ENCODE measurements around the gene DTX3. TPM values are rescaled to one million over a fixed set of nuclear protein-coding genes. Genes with fewer than 3 reads are reported as not detected.

Gene DTX3
- total RNA-seq, 1 experiment from 2014 or later: 0.37 TPM

DNA sequence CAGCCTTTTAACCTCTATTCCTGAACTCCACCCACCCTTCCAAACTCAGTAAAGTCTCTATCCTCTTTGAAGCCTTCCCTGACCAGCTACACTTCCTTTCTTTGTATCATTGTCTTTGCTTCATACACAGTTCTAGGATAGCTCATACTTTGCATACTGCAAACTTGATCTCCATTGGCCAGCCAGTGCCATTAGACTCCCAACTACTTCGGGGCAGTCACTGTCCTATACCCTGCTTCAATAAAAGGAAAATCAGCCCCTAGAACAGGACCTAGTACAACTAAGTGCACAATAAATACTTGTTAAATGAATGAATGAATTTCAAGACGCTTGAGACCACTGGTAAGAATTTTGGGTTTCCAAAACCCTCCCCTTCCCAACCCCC lies 14.2 kb upstream of the DTX3 start:
- H3K9ac ChIP-seq (ENCODE audit: low read length): peak overlapping the region; percentile 81
- peaks cover 6 to 18% of the 10 kb centered on the region in 2 experiments; a peak in 3 of 4 replicates for H3K4me1 ChIP-seq (ENCODE audit: control insufficient read depth in 1 of 2, insufficient read depth in 2 of 2, low read length in 2 of 2)
- H2AFZ ChIP-seq (ENCODE audit: low read depth, low read length, poor library complexity, severe bottlenecking): peak overlapping the region; percentile 66
- ChIA-PET CTCF (no interaction called here), POLR2A (interaction anchor here (0.7 kb wide), 1 partner anchor 44 kb away, joined by 4 read pairs; the partner anchor contains the start of gene DCTN2), RAD21 (ENCODE audit: low non-redundant PET in 1 of 2, low total read pairs in 2 of 2, uncharacterized antibody in 2 of 2, unreplicated experiment in 2 of 2) (no interaction called here)
- ATAC-seq (peak; percentile 23), DNase-seq (ENCODE audit: low read depth, low spot score) (no peak)
- no peaks in the 10 kb centered on the region for H3K9me3 ChIP-seq (ENCODE audit: control insufficient read depth in 1 of 2, insufficient read depth in 1 of 2, low read depth in 1 of 2, low read length in 2 of 2)
- peaks cover 14% of the 10 kb centered on the region for H3K79me2 ChIP-seq (ENCODE audit: insufficient read depth, low read length)
- H3K27me3 ChIP-seq (ENCODE audit: insufficient read depth, low read length): no peaks in the 10 kb centered on the region
- H3K9me2 ChIP-seq (ENCODE audit: insufficient read depth): no peaks in the 10 kb centered on the region
- peak overlapping the region; percentile 42 for H3K27ac ChIP-seq (ENCODE audit: low read depth, low read length)
- H3K36me3 ChIP-seq (ENCODE audit: control insufficient read depth in 1 of 2, insufficient read depth in 2 of 2, low read length in 2 of 2): peaks cover 0 to 5% of the 10 kb centered on the region in 2 experiments; a peak in 2 of 4 replicates
- intact Hi-C loops (cut with micrococcal nuclease): loop anchor here (2.0 kb wide), 1 partner anchor 42 kb away; the partner anchor contains the start of gene B4GALNT1
- no peak for TF ChIP-seq ZNF274 (IDR thresholded peaks at IDR 0.05; ENCODE audit: low read depth, low read length)
- no peak for TF ChIP-seq ELF1 (IDR thresholded peaks at IDR 0.05; ENCODE audit: borderline replicate concordance, low read depth)
- TF ChIP-seq ZFX (IDR thresholded peaks at IDR 0.05): no peak
- TF ChIP-seq EZH2 (IDR thresholded peaks at IDR 0.05): no peak
- TF ChIP-seq SP1 (IDR thresholded peaks at IDR 0.05; ENCODE audit: low read depth): no peak
- no peak for TF ChIP-seq YY1 (IDR thresholded peaks at IDR 0.05; ENCODE audit: extremely low read depth, insufficient replicate concordance, low read depth, low read length)
- TF ChIP-seq CEBPB (IDR thresholded peaks at IDR 0.05; ENCODE audit: low read depth): no peak
- TF ChIP-seq, protein P1, sequence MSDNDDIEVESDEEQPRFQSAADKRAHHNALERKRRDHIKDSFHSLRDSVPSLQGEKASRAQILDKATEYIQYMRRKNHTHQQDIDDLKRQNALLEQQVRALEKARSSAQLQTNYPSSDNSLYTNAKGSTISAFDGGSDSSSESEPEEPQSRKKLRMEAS (IDR thresholded peaks at IDR 0.05): no peak
- TF ChIP-seq TCF7L2 (IDR thresholded peaks at IDR 0.05; ENCODE audit: borderline replicate concordance, extremely low read depth, insufficient read depth, insufficient read length): no peak
- TF ChIP-seq RAD21 (IDR thresholded peaks at IDR 0.05; ENCODE audit: low read depth): no peak
- TF ChIP-seq, protein P2, sequence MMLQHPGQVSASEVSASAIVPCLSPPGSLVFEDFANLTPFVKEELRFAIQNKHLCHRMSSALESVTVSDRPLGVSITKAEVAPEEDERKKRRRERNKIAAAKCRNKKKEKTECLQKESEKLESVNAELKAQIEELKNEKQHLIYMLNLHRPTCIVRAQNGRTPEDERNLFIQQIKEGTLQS (IDR thresholded peaks at IDR 0.05): no peak
- no peak for TF ChIP-seq EZH2phosphoT487 (IDR thresholded peaks at IDR 0.05; ENCODE audit: borderline replicate concordance)
- TF ChIP-seq, protein P3, sequence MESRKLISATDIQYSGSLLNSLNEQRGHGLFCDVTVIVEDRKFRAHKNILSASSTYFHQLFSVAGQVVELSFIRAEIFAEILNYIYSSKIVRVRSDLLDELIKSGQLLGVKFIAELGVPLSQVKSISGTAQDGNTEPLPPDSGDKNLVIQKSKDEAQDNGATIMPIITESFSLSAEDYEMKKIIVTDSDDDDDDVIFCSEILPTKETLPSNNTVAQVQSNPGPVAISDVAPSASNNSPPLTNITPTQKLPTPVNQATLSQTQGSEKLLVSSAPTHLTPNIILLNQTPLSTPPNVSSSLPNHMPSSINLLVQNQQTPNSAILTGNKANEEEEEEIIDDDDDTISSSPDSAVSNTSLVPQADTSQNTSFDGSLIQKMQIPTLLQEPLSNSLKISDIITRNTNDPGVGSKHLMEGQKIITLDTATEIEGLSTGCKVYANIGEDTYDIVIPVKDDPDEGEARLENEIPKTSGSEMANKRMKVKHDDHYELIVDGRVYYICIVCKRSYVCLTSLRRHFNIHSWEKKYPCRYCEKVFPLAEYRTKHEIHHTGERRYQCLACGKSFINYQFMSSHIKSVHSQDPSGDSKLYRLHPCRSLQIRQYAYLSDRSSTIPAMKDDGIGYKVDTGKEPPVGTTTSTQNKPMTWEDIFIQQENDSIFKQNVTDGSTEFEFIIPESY (IDR thresholded peaks at IDR 0.05; ENCODE audit: extremely low read depth, insufficient replicate concordance, low read length): no peak
- no peak for TF ChIP-seq POLR2A (IDR thresholded peaks at IDR 0.05; ENCODE audit: borderline replicate concordance, extremely low read depth, insufficient read depth, insufficient read length)
- no peak for TF ChIP-seq POLR2AphosphoS5 (IDR thresholded peaks at IDR 0.05; ENCODE audit: low read depth, low read length)
- TF ChIP-seq EGR1 (IDR thresholded peaks at IDR 0.05; ENCODE audit: low read depth): no peak
- TF ChIP-seq, protein P4, sequence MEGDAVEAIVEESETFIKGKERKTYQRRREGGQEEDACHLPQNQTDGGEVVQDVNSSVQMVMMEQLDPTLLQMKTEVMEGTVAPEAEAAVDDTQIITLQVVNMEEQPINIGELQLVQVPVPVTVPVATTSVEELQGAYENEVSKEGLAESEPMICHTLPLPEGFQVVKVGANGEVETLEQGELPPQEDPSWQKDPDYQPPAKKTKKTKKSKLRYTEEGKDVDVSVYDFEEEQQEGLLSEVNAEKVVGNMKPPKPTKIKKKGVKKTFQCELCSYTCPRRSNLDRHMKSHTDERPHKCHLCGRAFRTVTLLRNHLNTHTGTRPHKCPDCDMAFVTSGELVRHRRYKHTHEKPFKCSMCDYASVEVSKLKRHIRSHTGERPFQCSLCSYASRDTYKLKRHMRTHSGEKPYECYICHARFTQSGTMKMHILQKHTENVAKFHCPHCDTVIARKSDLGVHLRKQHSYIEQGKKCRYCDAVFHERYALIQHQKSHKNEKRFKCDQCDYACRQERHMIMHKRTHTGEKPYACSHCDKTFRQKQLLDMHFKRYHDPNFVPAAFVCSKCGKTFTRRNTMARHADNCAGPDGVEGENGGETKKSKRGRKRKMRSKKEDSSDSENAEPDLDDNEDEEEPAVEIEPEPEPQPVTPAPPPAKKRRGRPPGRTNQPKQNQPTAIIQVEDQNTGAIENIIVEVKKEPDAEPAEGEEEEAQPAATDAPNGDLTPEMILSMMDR (IDR thresholded peaks at IDR 0.05 in 2 of 3, conservative IDR thresholded peaks at IDR 0.05 in 1 of 3; ENCODE audit: borderline replicate concordance in 1 of 3, insufficient read depth in 1 of 3, low read depth in 2 of 3, low read length in 2 of 3): no peak
- peak overlapping the region; percentile 94 to 95 for H3K4me3 ChIP-seq (replicated peaks in 1 of 2; ENCODE audit: low read depth in 1 of 2, low read length in 2 of 2)
- no peaks in the 10 kb centered on the region for H4K20me1 ChIP-seq (ENCODE audit: insufficient read depth)
- BruUV-seq (replicated peaks): TSS peak; percentile 87
- peak overlapping the region; percentile 77 for H3K4me2 ChIP-seq (ENCODE audit: low read length)

Data from HCT116 (cell line).